GM23338 (cell line): ENCODE data around the gene DFFB. TPM values are rescaled to one million over a fixed set of nuclear protein-coding genes. Genes with fewer than 3 reads are reported as not detected.

Experiments
- ATAC-seq: fragments of 200-7000 bp; cut with Tn5 transposase; 3 replicates; pipeline ENCODE4 v1.9.1; 2020
- DNase-seq: peaks from one replicate; pipeline ENCODE4 v3.0.0-alpha.2; 2015; ENCODE audit warnings: low spot score
- H2AFZ ChIP-seq: fragments of 200-600 bp; sonication (generic); 2 replicates; pipeline ENCODE4 v1.8.0; 2016; ENCODE audit warnings: antibody characterized with exemption, mild to moderate bottlenecking, moderate library complexity
- H3F3A ChIP-seq: fragments of 200-600 bp; sonication (generic); replicated peaks from 2 replicates; pipeline ENCODE4 v1.8.0; 2017; ENCODE audit warnings: antibody characterized with exemption, mixed run types, low read depth
- H3K27ac ChIP-seq: fragments of 200-600 bp; sonication (generic); 2 replicates; pipeline ENCODE4 v1.6.1; 2016; ENCODE audit warnings: low read depth
- H3K27me3 ChIP-seq: fragments of 200-600 bp; sonication (generic); 2 replicates; pipeline ENCODE4 v1.8.0; 2016; ENCODE audit warnings: mild to moderate bottlenecking, mixed run types, moderate library complexity; ENCODE audit not compliant: insufficient read depth
- H3K36me3 ChIP-seq: fragments of 200-600 bp; sonication (generic); 2 replicates; pipeline ENCODE4 v1.8.0; 2016; ENCODE audit warnings: mild to moderate bottlenecking; ENCODE audit not compliant: insufficient read depth
- H3K4me1 ChIP-seq: fragments of 200-600 bp; sonication (generic); 2 replicates; pipeline ENCODE4 v1.8.0; 2016; ENCODE audit warnings: mild to moderate bottlenecking, moderate library complexity; ENCODE audit not compliant: insufficient read depth
- H3K4me2 ChIP-seq: fragments of 200-600 bp; sonication (generic); 2 replicates; pipeline ENCODE4 v1.7.1; 2017; ENCODE audit warnings: mixed run types
- H3K4me3 ChIP-seq: fragments of 200-600 bp; sonication (generic); 2 replicates; pipeline ENCODE4 v1.6.1; 2016; ENCODE audit warnings: mixed run types
- H3K79me2 ChIP-seq: fragments of 200-600 bp; sonication (generic); replicated peaks from 2 replicates; pipeline ENCODE4 v1.8.0; 2017; ENCODE audit warnings: mild to moderate bottlenecking; ENCODE audit not compliant: insufficient read depth
- H3K9me2 ChIP-seq: fragments of 200-600 bp; sonication (generic); 2 replicates; pipeline ENCODE4 v1.8.0; 2017; ENCODE audit not compliant: insufficient read depth
- H4K20me1 ChIP-seq: fragments of 200-600 bp; sonication (generic); replicated peaks from 2 replicates; pipeline ENCODE4 v1.8.0; 2017; ENCODE audit warnings: mild to moderate bottlenecking; ENCODE audit not compliant: insufficient read depth
- H3K27ac Mint-ChIP-seq: 2 replicates; pipeline ENCODE4 v1.8.0; 2020; ENCODE audit warnings: inconsistent platforms, mild to moderate bottlenecking, moderate library complexity, mixed read lengths
- H3K27me3 Mint-ChIP-seq: 3 replicates; pipeline ENCODE4 v1.8.0; 2022; ENCODE audit warnings: low read depth, mild to moderate bottlenecking, moderate library complexity, mixed read lengths, inconsistent platforms; ENCODE audit not compliant: insufficient read depth, poor library complexity
- H3K36me3 Mint-ChIP-seq: 3 replicates; pipeline ENCODE4 v1.8.0; 2021; ENCODE audit warnings: low read depth, mild to moderate bottlenecking, inconsistent platforms, moderate library complexity, mixed read lengths
- H3K4me1 Mint-ChIP-seq: 3 replicates; pipeline ENCODE4 v1.8.0; 2020; ENCODE audit warnings: mild to moderate bottlenecking, inconsistent platforms, mixed read lengths
- H3K4me3 Mint-ChIP-seq: 3 replicates; pipeline ENCODE4 v1.8.0; 2021; ENCODE audit warnings: moderate library complexity, mild to moderate bottlenecking, inconsistent platforms, mixed read lengths
- H3K9me3 Mint-ChIP-seq: 3 replicates; pipeline ENCODE4 v1.8.0; 2020; ENCODE audit warnings: moderate library complexity, mild to moderate bottlenecking, inconsistent platforms, mixed read lengths
- CTCF ChIP-seq, 2 experiments: fragments of 200-600 bp in 1 of 2; sonication (generic) in 1 of 2; conservative IDR thresholded peaks; 2 replicates each; pipeline versions ENCODE4 v1.5.1 to v1.6.1; 2016 to 2017; ENCODE audit warnings: antibody characterized with exemption in 2 of 2, low read depth in 2 of 2, mild to moderate bottlenecking in 2 of 2, moderate library complexity in 1 of 2
- NANOG ChIP-seq: IDR thresholded peaks from 2 replicates; pipeline ENCODE4 v1.6.1; 2016; ENCODE audit warnings: antibody characterized with exemption, borderline replicate concordance
- POLR2AphosphoS5 ChIP-seq: IDR thresholded peaks from 2 replicates; pipeline ENCODE4 v1.6.1; 2016; ENCODE audit warnings: antibody characterized with exemption, low read depth
- ZNF462 ChIP-seq: fragments of 250-450 bp; sonication (Bioruptor Pico); IDR thresholded peaks from 2 replicates; pipeline ENCODE4 v1.5.0; 2020; ENCODE audit warnings: mild to moderate bottlenecking, moderate library complexity
- polyA plus RNA-seq: library from polyadenylated mRNA; unstranded; fragments of >200 nt; fragmentation: Nextera tagmentation; extraction: Ambion mirVana; gene quantifications from 2 replicates; pipeline ENCODE4 v1.2.1, GENCODE V29; 2016
- total RNA-seq: library from RNA; depleted of rRNA; stranded (reverse); fragments of >200 nt; shearing (Covaris generic); gene quantifications from 2 replicates; pipeline ENCODE4 v1.2.3, GENCODE V29; 2014

The DFFB gene
- total and polyA plus RNA-seq, 2 experiments from 2014 or later, result 6.5 to 18.1 TPM

GRCh38 chr1:3898994-3899753, 41.9 kb downstream of the DFFB start (continued):
- TF ChIP-seq ZNF462 (no peak), CTCF (conservative IDR thresholded peaks at IDR 0.05; ENCODE audit: low read depth in 2 of 2) (peak in 1 of 2 experiments; percentile 26; a peak in 2 of 4 replicates), NANOG (no peak)

- no peak for ATAC-seq
- peak; percentile 88 for DNase-seq
Observed at GRCh38 chr1:3899754-3900149, 42.5 kb downstream of the DFFB start.

More at GRCh38 chr1:3899754-3900149, 42.5 kb downstream of the DFFB start:
- Mint-ChIP-seq H3K4me3 (peak overlapping the region; percentile 94), H3K9me3 (peaks cover 11% of the 10 kb centered on the region; the same call in 2 of the 3 replicates), H3K27me3 (peaks cover 9% of the 10 kb centered on the region), H3K27ac (no peak overlapping the region; the same call in 1 of the 2 replicates), H3K36me3 (peaks cover 6% of the 10 kb centered on the region; the same call in 2 of the 3 replicates), H3K4me1 (peaks cover 22% of the 10 kb centered on the region)
- Histone ChIP-seq H3K79me2 (peaks cover 47% of the 10 kb centered on the region), H3K36me3 (no peaks in the 10 kb centered on the region), H3F3A (peaks cover 3% of the 10 kb centered on the region; the same call in 1 of the 2 replicates), H3K27me3 (no peaks in the 10 kb centered on the region), H3K27ac (peak overlapping the region; percentile 100), H3K4me2 (peak overlapping the region; percentile 93), H3K4me1 (0 out of 2 replicates have a peak, but pooled peaks cover 4% of the 10 kb centered on the region), H2AFZ (peak overlapping the region; percentile 95), H3K4me3 (peak overlapping the region; percentile 95), H4K20me1 (peaks cover 11% of the 10 kb centered on the region; the same call in 1 of the 2 replicates), H3K9me2 (no peaks in the 10 kb centered on the region)
- TF ChIP-seq POLR2AphosphoS5, result no peak
- TF ChIP-seq CTCF (conservative IDR thresholded peaks at IDR 0.05; ENCODE audit: low read depth in 2 of 2), result peak in 1 of 2 experiments; percentile 30; a peak in 2 of 4 replicates
